Measurements from ENCODE around the gene USP2.

USP2 gene

GRCh38 chr11:119376197-119376847 is 5.2 kb downstream of the USP2 start:
- DNase-seq (ENCODE audit: low read depth, low spot score) = no peak

- DNase-seq (ENCODE audit: low read depth, low spot score) = no peak
These were observed 5.9 kb downstream of the USP2 start for GRCh38 chr11:119375337-119376196.

GRCh38 chr11:119374632-119375336 is 6.7 kb downstream of the USP2 start:
- DNase-seq (ENCODE audit: low read depth, low spot score) = no peak

GRCh38 chr11:119373921-119374631 is 7.4 kb downstream of the USP2 start:
- no peak for DNase-seq (ENCODE audit: low read depth, low spot score)

GRCh38 chr11:119373059-119373920 is 8.2 kb downstream of the USP2 start:
- no peak for DNase-seq (ENCODE audit: low read depth, low spot score)

GRCh38 chr11:119372260-119373058 is 9.0 kb downstream of the USP2 start:
- DNase-seq (ENCODE audit: low read depth, low spot score) = no peak

- no peak for DNase-seq (ENCODE audit: low read depth, low spot score)
These were observed 9.7 kb downstream of the USP2 start for GRCh38 chr11:119371778-119372182.

GRCh38 chr11:119371067-119371601 is 10.4 kb downstream of the USP2 start:
- DNase-seq (ENCODE audit: low read depth, low spot score) = no peak

GRCh38 chr11:119370486-119371046 is 10.9 kb downstream of the USP2 start:
- no peak for DNase-seq (ENCODE audit: low read depth, low spot score)

- DNase-seq (ENCODE audit: low read depth, low spot score) = no peak
These were observed 12.2 kb downstream of the USP2 start for GRCh38 chr11:119369132-119369925.

GRCh38 chr11:119368121-119369034 is 13.1 kb downstream of the USP2 start:
- DNase-seq (ENCODE audit: low read depth, low spot score) = no peak

- DNase-seq (ENCODE audit: low read depth, low spot score) = no peak
These were observed 13.8 kb downstream of the USP2 start for GRCh38 chr11:119367661-119368120.

GRCh38 chr11:119366690-119367620 is 14.5 kb downstream of the USP2 start:
- no peak for DNase-seq (ENCODE audit: low read depth, low spot score)

- DNase-seq (ENCODE audit: low read depth, low spot score) = no peak
These were observed 16.4 kb downstream of the USP2 start for GRCh38 chr11:119365071-119365591.

- no peak for DNase-seq (ENCODE audit: low read depth, low spot score)
These were observed 17.5 kb downstream of the USP2 start for GRCh38 chr11:119363851-119364590.
